ENCODE measurements around the gene USF2.

DNA sequence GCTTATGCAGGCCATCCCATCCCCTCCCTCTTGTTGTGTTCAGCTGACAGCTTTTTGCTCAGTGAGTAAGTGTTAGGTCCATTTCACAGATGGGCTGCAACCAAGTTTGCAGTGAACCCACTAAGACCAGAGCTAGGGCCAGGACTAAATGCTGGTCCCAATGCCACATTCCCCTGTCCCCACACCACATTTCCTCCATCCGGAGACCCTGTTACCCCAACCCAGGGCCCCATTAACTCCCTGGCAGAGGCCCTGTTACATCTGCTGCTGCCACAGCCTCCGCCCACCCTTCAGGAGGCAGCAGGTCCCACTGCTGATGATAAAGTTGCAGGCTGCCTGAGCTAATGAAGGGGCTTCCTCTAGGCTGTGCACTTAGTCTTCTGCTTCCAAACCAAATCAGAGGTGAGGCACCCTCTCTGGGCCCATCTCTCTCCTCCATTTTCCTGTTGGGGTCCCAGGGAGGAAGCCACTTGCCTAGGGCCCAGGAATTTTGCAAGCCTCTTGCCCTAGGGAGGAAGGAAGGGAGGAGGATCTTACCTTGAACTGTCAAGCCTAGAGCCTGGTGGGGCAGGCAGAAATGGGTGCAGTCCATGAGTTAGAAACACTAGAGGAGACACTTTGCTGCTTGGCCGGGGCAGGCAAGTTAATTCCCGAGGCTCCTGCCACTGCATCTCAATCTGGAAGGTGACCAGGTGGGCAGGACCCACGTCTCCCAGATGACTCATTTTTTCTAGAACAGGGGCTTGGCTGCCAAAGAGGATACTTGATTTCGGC lies 3.4 kb upstream of the USF2 start:
- TF ChIP-seq POLR2AphosphoS5 (IDR thresholded peaks at IDR 0.05) (no peak), POLR2A (IDR thresholded peaks at IDR 0.05) (no peak), EP300 (IDR thresholded peaks at IDR 0.05; ENCODE audit: low read depth) (no peak)
- TF ChIP-seq, protein P1, sequence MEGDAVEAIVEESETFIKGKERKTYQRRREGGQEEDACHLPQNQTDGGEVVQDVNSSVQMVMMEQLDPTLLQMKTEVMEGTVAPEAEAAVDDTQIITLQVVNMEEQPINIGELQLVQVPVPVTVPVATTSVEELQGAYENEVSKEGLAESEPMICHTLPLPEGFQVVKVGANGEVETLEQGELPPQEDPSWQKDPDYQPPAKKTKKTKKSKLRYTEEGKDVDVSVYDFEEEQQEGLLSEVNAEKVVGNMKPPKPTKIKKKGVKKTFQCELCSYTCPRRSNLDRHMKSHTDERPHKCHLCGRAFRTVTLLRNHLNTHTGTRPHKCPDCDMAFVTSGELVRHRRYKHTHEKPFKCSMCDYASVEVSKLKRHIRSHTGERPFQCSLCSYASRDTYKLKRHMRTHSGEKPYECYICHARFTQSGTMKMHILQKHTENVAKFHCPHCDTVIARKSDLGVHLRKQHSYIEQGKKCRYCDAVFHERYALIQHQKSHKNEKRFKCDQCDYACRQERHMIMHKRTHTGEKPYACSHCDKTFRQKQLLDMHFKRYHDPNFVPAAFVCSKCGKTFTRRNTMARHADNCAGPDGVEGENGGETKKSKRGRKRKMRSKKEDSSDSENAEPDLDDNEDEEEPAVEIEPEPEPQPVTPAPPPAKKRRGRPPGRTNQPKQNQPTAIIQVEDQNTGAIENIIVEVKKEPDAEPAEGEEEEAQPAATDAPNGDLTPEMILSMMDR (IDR thresholded peaks at IDR 0.05) = no peak
